ENCODE data around the gene CEBPE. TPM values are rescaled to one million over a fixed set of nuclear protein-coding genes. Genes with fewer than 3 reads are reported as not detected.
"Not testable (repeated sequence)": the region's sequence is repeated elsewhere in the genome, so short reads cannot be mapped to it uniquely, and the experiment has no call there.

The CEBPE gene
- total RNA-seq, 2 donors from 2014 or later, result not detected

GRCh38 chr14:23112359-23113178 lies 6.5 kb downstream of the CEBPE start:
- Histone ChIP-seq H3K4me3 (no peak overlapping the region), H3K36me3 (no peaks in the 10 kb centered on the region), H3K9ac (ENCODE audit: low read depth in 2 of 2, low read length in 2 of 2) (no peak overlapping the region), H3K4me1 (no peaks in the 10 kb centered on the region), H3K27ac (no peak overlapping the region), H3K9me3 (no peaks in the 10 kb centered on the region), H3K27me3 (no peaks in the 10 kb centered on the region)
- intact Hi-C loops (cut with DNase I), result no loop called here
- no peak for TF ChIP-seq CTCF (IDR thresholded peaks at IDR 0.05)
- no peak for DNase-seq

GRCh38 chr14:23110579-23111365 lies 8.3 kb downstream of the CEBPE start:
- no peaks in the 10 kb centered on the region for H3K9me3 ChIP-seq
- no peak for TF ChIP-seq CTCF (IDR thresholded peaks at IDR 0.05)
- no peak overlapping the region for H3K4me3 ChIP-seq
- no peak overlapping the region for H3K9ac ChIP-seq (ENCODE audit: low read depth in 2 of 2, low read length in 2 of 2)
- no peaks in the 10 kb centered on the region for H3K4me1 ChIP-seq
- no peak overlapping the region for H3K27ac ChIP-seq
- intact Hi-C loops (cut with DNase I), result no loop called here
- H3K27me3 ChIP-seq, result no peaks in the 10 kb centered on the region
- no peaks in the 10 kb centered on the region for H3K36me3 ChIP-seq
- DNase-seq, result no peak

GRCh38 chr14:23109769-23110168 lies 9.3 kb downstream of the CEBPE start:
- Histone ChIP-seq H3K9ac (ENCODE audit: low read depth in 2 of 2, low read length in 2 of 2) (no peak overlapping the region), H3K36me3 (no peaks in the 10 kb centered on the region), H3K27me3 (no peaks in the 10 kb centered on the region), H3K27ac (no peak overlapping the region), H3K9me3 (no peaks in the 10 kb centered on the region), H3K4me1 (no peaks in the 10 kb centered on the region), H3K4me3 (no peak overlapping the region)
- intact Hi-C loops (cut with DNase I), result no loop called here
- no peak for TF ChIP-seq CTCF (IDR thresholded peaks at IDR 0.05)
- no peak for DNase-seq

- intact Hi-C loops (cut with DNase I); H3K27ac ChIP-seq; DNase-seq; H3K4me3 ChIP-seq; H3K9me3 ChIP-seq; H3K36me3 ChIP-seq; H3K27me3 ChIP-seq; H3K9ac ChIP-seq (ENCODE audit: low read depth in 2 of 2, low read length in 2 of 2); H3K4me1 ChIP-seq: not testable (repeated sequence)
Measured at GRCh38 chr14:23108169-23108568, 10.9 kb downstream of the CEBPE start.

GRCh38 chr14:23107620-23108019 lies 11.4 kb downstream of the CEBPE start:
- H3K27me3 ChIP-seq; H3K9me3 ChIP-seq; H3K27ac ChIP-seq; H3K4me1 ChIP-seq; H3K4me3 ChIP-seq; H3K36me3 ChIP-seq; intact Hi-C loops (cut with DNase I); H3K9ac ChIP-seq (ENCODE audit: low read depth in 2 of 2, low read length in 2 of 2); DNase-seq: not testable (repeated sequence)

GRCh38 chr14:23106747-23107045 lies 12.4 kb downstream of the CEBPE start:
- Histone ChIP-seq H3K27me3 (no peaks in the 10 kb centered on the region), H3K4me3 (no peak overlapping the region), H3K9ac (ENCODE audit: low read depth in 2 of 2, low read length in 2 of 2) (no peak overlapping the region), H3K27ac (no peak overlapping the region), H3K9me3 (no peaks in the 10 kb centered on the region), H3K4me1 (no peaks in the 10 kb centered on the region), H3K36me3 (no peaks in the 10 kb centered on the region)
- no peak for TF ChIP-seq CTCF (IDR thresholded peaks at IDR 0.05)
- DNase-seq, result no peak
- intact Hi-C loops (cut with DNase I), result no loop called here

All from colonic mucosa (tissue), 4 donors.